ENCODE results near the gene RC3H1. TPM values are rescaled to one million over a fixed set of nuclear protein-coding genes. Genes with fewer than 3 reads are reported as not detected.

RC3H1 gene
- total RNA-seq, 1 experiment from 2014 or later: 42.1 TPM

GRCh38 chr1:173920861-173921260 is 101.3 kb downstream of the RC3H1 start:
- BruUV-seq (replicated peaks): no TSS peak
- intact Hi-C loops (cut with micrococcal nuclease; ENCODE audit: unreplicated experiment): no loop called here
- CTCF ChIA-PET: interaction anchor here (1.7 kb wide), 1 partner anchor 97 kb away, joined by 3 read pairs; the partner anchor contains the start of genes CENPL and DARS2

GRCh38 chr1:173917635-173918493 is 104.3 kb downstream of the RC3H1 start:
- no peak for TF ChIP-seq CTCF (IDR thresholded peaks at IDR 0.05; ENCODE audit: unreplicated experiment)
- H3K4me1 Mint-ChIP-seq (ENCODE audit: low read depth, unreplicated experiment): no peaks in the 10 kb centered on the region
- no peak overlapping the region for H3K4me3 Mint-ChIP-seq (ENCODE audit: low read depth, unreplicated experiment)
- no peaks in the 10 kb centered on the region for H3K36me3 Mint-ChIP-seq (ENCODE audit: insufficient read depth, unreplicated experiment)
- H3K27me3 Mint-ChIP-seq (ENCODE audit: unreplicated experiment): peaks cover under 1% of the 10 kb centered on the region
- no peak overlapping the region for H3K27ac Mint-ChIP-seq (ENCODE audit: unreplicated experiment)
- no peak for DNase-seq
- no peaks in the 10 kb centered on the region for H3K9me3 Mint-ChIP-seq (ENCODE audit: low read depth, unreplicated experiment)
- intact Hi-C loops (cut with micrococcal nuclease; ENCODE audit: unreplicated experiment): no loop called here
- BruUV-seq (replicated peaks): no TSS peak
- CTCF ChIA-PET: no interaction called here

More at GRCh38 chr1:173920861-173921260, 101.3 kb downstream of the RC3H1 start:
- no peak for DNase-seq
- Mint-ChIP-seq H3K4me1 (ENCODE audit: low read depth, unreplicated experiment) (no peaks in the 10 kb centered on the region), H3K27me3 (ENCODE audit: unreplicated experiment) (peaks cover 10% of the 10 kb centered on the region), H3K4me3 (ENCODE audit: low read depth, unreplicated experiment) (no peak overlapping the region), H3K36me3 (ENCODE audit: insufficient read depth, unreplicated experiment) (no peaks in the 10 kb centered on the region), H3K27ac (ENCODE audit: unreplicated experiment) (no peak overlapping the region), H3K9me3 (ENCODE audit: low read depth, unreplicated experiment) (no peaks in the 10 kb centered on the region)
- TF ChIP-seq CTCF (IDR thresholded peaks at IDR 0.05; ENCODE audit: unreplicated experiment): no peak

- H3K36me3 Mint-ChIP-seq (ENCODE audit: insufficient read depth, unreplicated experiment): peaks cover under 1% of the 10 kb centered on the region
- CTCF ChIA-PET: no interaction called here
- no peaks in the 10 kb centered on the region for H3K4me1 Mint-ChIP-seq (ENCODE audit: low read depth, unreplicated experiment)
- no peak within 1 kb of the TSS for H3K27ac Mint-ChIP-seq (ENCODE audit: unreplicated experiment)
- no peak for TF ChIP-seq CTCF (IDR thresholded peaks at IDR 0.05; ENCODE audit: unreplicated experiment)
- no peak for DNase-seq
- intact Hi-C loops (cut with micrococcal nuclease; ENCODE audit: unreplicated experiment): no loop called here
- H3K27me3 Mint-ChIP-seq (ENCODE audit: unreplicated experiment): peaks cover 4% of the 10 kb centered on the region
- H3K4me3 Mint-ChIP-seq (ENCODE audit: low read depth, unreplicated experiment): no peak within 1 kb of the TSS
- H3K9me3 Mint-ChIP-seq (ENCODE audit: low read depth, unreplicated experiment): no peaks in the 10 kb centered on the region
- no TSS peak for BruUV-seq (replicated peaks)
Observed at GRCh38 chr1:173917149-173917548, 105.0 kb downstream of the RC3H1 start, which contains the start of gene SERPINC1. Gene SERPINC1, minus strand, starts transcription at chr1:173917327. Its CDS starts 68 bp downstream, at chr1:173917259.

GRCh38 chr1:173916667-173917066 is 105.5 kb downstream of the RC3H1 start:
- intact Hi-C loops (cut with micrococcal nuclease; ENCODE audit: unreplicated experiment): no loop called here

More at GRCh38 chr1:173916667-173917066, 105.5 kb downstream of the RC3H1 start:
- no peak for TF ChIP-seq CTCF (IDR thresholded peaks at IDR 0.05; ENCODE audit: unreplicated experiment)
- H3K27me3 Mint-ChIP-seq (ENCODE audit: unreplicated experiment): peaks cover 9% of the 10 kb centered on the region
- H3K27ac Mint-ChIP-seq (ENCODE audit: unreplicated experiment): no peak overlapping the region
- H3K36me3 Mint-ChIP-seq (ENCODE audit: insufficient read depth, unreplicated experiment): peaks cover 5% of the 10 kb centered on the region
- BruUV-seq (replicated peaks): no TSS peak
- no peaks in the 10 kb centered on the region for H3K9me3 Mint-ChIP-seq (ENCODE audit: low read depth, unreplicated experiment)
- no peaks in the 10 kb centered on the region for H3K4me1 Mint-ChIP-seq (ENCODE audit: low read depth, unreplicated experiment)
- CTCF ChIA-PET: no interaction called here
- DNase-seq: no peak
- no peak overlapping the region for H3K4me3 Mint-ChIP-seq (ENCODE audit: low read depth, unreplicated experiment)
